HFFc6 (cell line): ENCODE measurements around the gene SEC22A. TPM values are rescaled to one million over a fixed set of nuclear protein-coding genes. Genes with fewer than 3 reads are reported as not detected.

ENCODE experiments used
- DNase-seq: peaks from one replicate; pipeline ENCODE4 v3.0.0-alpha.2; 2018
- H3K27ac Mint-ChIP-seq: 2 replicates; pipeline ENCODE4 v1.8.0; 2020; ENCODE audit warnings: mild to moderate bottlenecking, mixed read lengths
- H3K27me3 Mint-ChIP-seq: 2 replicates; pipeline ENCODE4 v1.8.0; 2021; ENCODE audit warnings: mild to moderate bottlenecking, moderate library complexity, mixed read lengths; ENCODE audit not compliant: insufficient read depth
- H3K36me3 Mint-ChIP-seq: 2 replicates; pipeline ENCODE4 v1.8.0; 2021; ENCODE audit warnings: low read depth, mixed read lengths
- H3K4me1 Mint-ChIP-seq: 2 replicates; pipeline ENCODE4 v1.8.0; 2020; ENCODE audit warnings: low read depth, mixed read lengths
- H3K4me3 Mint-ChIP-seq: 2 replicates; pipeline ENCODE4 v1.8.0; 2020; ENCODE audit warnings: mild to moderate bottlenecking, moderate library complexity, mixed read lengths
- H3K9me3 Mint-ChIP-seq: 2 replicates; pipeline ENCODE4 v1.8.0; 2020; ENCODE audit warnings: mild to moderate bottlenecking, mixed read lengths
- total RNA-seq, 6 experiments: library from RNA; stranded (reverse); fragmentation: NEBNext Ultra II Directional; extraction: Animal tissue kit (Norgen Biotek cat#: 25700); gene quantifications; 2 replicates in 1 of 6; 3 replicates in 5 of 6; pipeline ENCODE4 v1.2.3, GENCODE V29; 2021
- TF ChIP-seq, protein P1 (sequence below): fragments of 200-600 bp; sonication (generic); IDR thresholded peaks from 2 replicates; pipeline ENCODE4 v1.5.0; 2021; ENCODE audit warnings: antibody characterized with exemption, mild to moderate bottlenecking

SEC22A gene
- total RNA-seq, 6 experiments from 2014 or later = 13.7 to 20.8 (median 18.0) TPM

DNA sequence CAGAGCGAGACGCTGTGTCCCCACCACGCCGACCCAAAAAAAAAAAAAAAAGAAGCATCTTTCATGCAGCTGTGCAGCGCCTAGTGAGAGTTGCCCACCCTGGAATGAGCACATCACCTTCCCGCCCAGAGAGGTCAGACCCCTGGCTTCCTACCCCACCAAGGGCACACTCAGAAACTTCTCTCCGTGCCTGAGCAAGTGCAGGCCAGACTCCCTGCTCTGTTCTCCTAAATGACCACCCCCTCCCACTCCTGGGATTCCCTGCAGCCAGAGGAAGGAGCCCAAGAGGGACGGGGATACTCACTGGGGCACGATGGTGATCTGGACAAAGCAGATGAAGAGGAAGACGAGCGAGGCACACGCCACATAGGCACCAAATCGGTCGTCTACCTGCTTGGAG, 116.0 kb downstream of the SEC22A start:
- Mint-ChIP-seq H3K4me1 (no peaks in the 10 kb centered on the region), H3K27me3 (peaks cover 68% of the 10 kb centered on the region), H3K9me3 (no peaks in the 10 kb centered on the region), H3K27ac (no peak overlapping the region), H3K36me3 (no peaks in the 10 kb centered on the region), H3K4me3 (no peak overlapping the region)
- no peak for DNase-seq
- TF ChIP-seq, protein P1, sequence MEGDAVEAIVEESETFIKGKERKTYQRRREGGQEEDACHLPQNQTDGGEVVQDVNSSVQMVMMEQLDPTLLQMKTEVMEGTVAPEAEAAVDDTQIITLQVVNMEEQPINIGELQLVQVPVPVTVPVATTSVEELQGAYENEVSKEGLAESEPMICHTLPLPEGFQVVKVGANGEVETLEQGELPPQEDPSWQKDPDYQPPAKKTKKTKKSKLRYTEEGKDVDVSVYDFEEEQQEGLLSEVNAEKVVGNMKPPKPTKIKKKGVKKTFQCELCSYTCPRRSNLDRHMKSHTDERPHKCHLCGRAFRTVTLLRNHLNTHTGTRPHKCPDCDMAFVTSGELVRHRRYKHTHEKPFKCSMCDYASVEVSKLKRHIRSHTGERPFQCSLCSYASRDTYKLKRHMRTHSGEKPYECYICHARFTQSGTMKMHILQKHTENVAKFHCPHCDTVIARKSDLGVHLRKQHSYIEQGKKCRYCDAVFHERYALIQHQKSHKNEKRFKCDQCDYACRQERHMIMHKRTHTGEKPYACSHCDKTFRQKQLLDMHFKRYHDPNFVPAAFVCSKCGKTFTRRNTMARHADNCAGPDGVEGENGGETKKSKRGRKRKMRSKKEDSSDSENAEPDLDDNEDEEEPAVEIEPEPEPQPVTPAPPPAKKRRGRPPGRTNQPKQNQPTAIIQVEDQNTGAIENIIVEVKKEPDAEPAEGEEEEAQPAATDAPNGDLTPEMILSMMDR = no peak

DNA sequence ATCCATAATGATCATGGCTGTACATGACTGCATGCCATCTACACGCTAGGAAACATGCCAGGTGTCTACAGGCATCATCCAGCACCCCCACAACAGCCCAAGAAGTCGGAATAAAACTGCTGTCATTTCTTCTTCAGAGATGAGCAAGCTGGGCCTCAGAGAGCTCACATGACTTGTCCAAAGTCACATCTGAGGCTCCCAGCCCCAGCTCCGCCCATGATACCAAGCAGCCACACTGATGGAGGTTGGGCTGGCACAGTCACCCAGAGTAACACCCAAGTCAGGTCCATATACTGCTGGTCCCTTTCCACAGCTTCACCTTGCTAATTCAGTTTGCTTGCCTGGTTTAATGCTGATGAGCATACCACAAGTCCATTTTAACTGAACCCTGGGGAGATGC, 116.6 kb downstream of the SEC22A start:
- Mint-ChIP-seq H3K27ac (no peak overlapping the region), H3K27me3 (peaks cover 68% of the 10 kb centered on the region), H3K36me3 (no peaks in the 10 kb centered on the region), H3K4me3 (no peak overlapping the region), H3K4me1 (no peaks in the 10 kb centered on the region), H3K9me3 (no peaks in the 10 kb centered on the region)
- TF ChIP-seq, protein P1 = no peak
- DNase-seq = no peak

DNA sequence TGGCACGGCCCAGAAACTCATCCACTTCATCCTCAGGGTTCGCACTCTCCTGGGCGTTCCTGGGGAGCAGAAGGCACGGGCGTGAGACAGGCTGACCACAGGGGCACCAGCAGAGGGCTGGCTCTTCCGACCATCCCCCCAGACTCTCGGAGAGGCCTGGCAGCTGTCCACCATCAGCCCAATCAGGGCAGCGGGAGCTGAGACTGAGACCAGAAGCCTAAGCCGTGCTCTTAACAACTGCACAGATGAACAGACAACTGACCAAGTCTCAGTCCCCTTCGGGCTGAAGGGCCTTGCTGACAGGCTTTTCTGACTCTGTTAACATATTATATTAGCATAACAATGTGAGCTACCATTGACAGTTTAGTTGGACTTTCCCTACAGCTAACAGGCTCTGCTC, 118.0 kb downstream of the SEC22A start:
- H3K4me1 Mint-ChIP-seq = no peaks in the 10 kb centered on the region
- H3K36me3 Mint-ChIP-seq = no peaks in the 10 kb centered on the region
- TF ChIP-seq, protein P1 = no peak
- H3K27me3 Mint-ChIP-seq = peaks cover 70% of the 10 kb centered on the region
- no peak overlapping the region for H3K4me3 Mint-ChIP-seq
- DNase-seq = no peak
- H3K27ac Mint-ChIP-seq = no peak overlapping the region
- no peaks in the 10 kb centered on the region for H3K9me3 Mint-ChIP-seq

DNA sequence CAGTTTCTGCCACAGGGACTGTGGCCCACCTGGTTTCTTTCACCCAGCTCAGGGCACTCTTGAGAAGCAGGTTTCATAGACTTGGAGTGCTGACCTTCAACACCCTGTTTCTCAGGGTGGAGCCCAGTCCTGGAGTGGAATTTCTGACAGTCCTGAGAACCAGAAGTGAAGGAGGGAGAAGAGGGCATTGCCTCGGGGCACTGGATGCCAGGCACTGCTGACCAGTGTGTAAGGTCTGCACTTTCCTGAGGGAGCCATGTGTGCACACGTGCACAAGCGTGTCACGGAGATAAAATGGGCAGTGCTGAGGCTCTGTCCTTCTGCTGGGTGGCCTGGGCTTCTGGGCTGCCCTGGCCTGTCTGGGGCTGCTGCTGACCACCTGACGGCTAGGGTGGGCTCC, 118.5 kb downstream of the SEC22A start:
- Mint-ChIP-seq H3K36me3 (no peaks in the 10 kb centered on the region), H3K27ac (no peak overlapping the region), H3K9me3 (no peaks in the 10 kb centered on the region), H3K4me3 (no peak overlapping the region), H3K4me1 (no peaks in the 10 kb centered on the region), H3K27me3 (peaks cover 65% of the 10 kb centered on the region)
- TF ChIP-seq, protein P1 = no peak
- DNase-seq = no peak

DNA sequence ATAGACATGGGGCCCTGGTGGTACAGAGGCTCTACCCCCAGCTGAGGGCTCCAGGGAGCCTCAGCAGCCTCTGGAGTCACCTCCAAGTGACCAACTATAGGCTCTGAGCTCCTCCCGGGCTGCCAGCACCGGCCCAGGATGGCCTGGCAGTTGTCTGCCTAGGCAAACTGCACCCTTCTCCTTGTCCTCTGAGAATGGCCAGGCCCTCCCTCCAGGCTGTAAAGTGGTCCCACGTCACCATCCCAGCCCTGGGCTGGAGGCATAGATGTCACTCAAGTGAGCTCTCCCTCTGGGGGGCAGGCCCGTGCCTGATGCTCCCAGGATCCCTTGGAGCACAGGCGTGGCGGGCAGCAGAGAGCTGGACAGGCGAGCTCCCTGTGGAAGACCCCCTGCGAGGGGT, 120.1 kb downstream of the SEC22A start:
- H3K36me3 Mint-ChIP-seq = no peaks in the 10 kb centered on the region
- peaks cover 59% of the 10 kb centered on the region for H3K27me3 Mint-ChIP-seq
- TF ChIP-seq, protein P1 = no peak
- no peak overlapping the region for H3K27ac Mint-ChIP-seq
- no peak overlapping the region for H3K4me3 Mint-ChIP-seq
- no peaks in the 10 kb centered on the region for H3K9me3 Mint-ChIP-seq
- no peak for DNase-seq
- no peaks in the 10 kb centered on the region for H3K4me1 Mint-ChIP-seq

DNA sequence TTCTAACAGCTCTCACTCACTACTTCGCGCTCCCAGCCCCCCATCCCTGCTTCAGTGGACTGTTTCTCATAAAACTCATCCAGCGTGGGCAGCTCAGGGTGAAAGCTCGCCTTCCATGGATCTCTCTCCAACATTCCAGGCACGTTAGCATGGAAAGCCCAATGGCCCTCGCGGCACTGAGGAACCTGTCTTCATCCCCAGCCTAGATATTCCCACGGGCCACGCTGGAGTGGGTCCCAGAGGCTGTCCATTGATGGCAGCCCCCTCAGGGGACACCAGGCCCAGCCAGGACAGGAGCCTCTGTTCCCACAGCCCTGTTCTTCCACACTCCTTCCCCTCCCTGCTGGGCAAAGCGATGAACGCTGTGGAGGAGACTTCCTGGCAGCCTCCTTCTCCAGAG, 121.1 kb downstream of the SEC22A start:
- Mint-ChIP-seq H3K4me1 (no peaks in the 10 kb centered on the region), H3K36me3 (no peaks in the 10 kb centered on the region), H3K27me3 (peaks cover 55% of the 10 kb centered on the region), H3K27ac (no peak overlapping the region), H3K4me3 (no peak overlapping the region), H3K9me3 (no peaks in the 10 kb centered on the region)
- no peak for DNase-seq
- TF ChIP-seq, protein P1 = no peak
